T-helper 2 cell (primary cell): Measurements from ENCODE around the gene ZNF394.

Experiments used
- DNase-seq, 5 experiments: peaks; one replicate each; pipeline versions ENCODE4 v3.0.0 to v3.0.0-alpha.2; 2012 to 2022

Gene ZNF394

GRCh38 chr7:99493823-99494222 lies 6.3 kb downstream of the ZNF394 start:
- peak in 1 of 5 experiments; percentile 34 for DNase-seq

- DNase-seq, result no peak
Observed at GRCh38 chr7:99490878-99491277, 9.2 kb downstream of the ZNF394 start.

- no peak for DNase-seq
Observed at GRCh38 chr7:99489235-99489634, 10.8 kb downstream of the ZNF394 start.

GRCh38 chr7:99485094-99485493 lies 15.0 kb downstream of the ZNF394 start:
- DNase-seq, result no peak

- no peak for DNase-seq
Observed at GRCh38 chr7:99478464-99479440, 21.3 kb downstream of the ZNF394 start.

- DNase-seq, result no peak
Observed at GRCh38 chr7:99476107-99476506, 24.0 kb downstream of the ZNF394 start.

- DNase-seq, result peak in 2 of 5 experiments; percentile 10 to 65
Observed at GRCh38 chr7:99473315-99473596, 26.8 kb downstream of the ZNF394 start.

DNA sequence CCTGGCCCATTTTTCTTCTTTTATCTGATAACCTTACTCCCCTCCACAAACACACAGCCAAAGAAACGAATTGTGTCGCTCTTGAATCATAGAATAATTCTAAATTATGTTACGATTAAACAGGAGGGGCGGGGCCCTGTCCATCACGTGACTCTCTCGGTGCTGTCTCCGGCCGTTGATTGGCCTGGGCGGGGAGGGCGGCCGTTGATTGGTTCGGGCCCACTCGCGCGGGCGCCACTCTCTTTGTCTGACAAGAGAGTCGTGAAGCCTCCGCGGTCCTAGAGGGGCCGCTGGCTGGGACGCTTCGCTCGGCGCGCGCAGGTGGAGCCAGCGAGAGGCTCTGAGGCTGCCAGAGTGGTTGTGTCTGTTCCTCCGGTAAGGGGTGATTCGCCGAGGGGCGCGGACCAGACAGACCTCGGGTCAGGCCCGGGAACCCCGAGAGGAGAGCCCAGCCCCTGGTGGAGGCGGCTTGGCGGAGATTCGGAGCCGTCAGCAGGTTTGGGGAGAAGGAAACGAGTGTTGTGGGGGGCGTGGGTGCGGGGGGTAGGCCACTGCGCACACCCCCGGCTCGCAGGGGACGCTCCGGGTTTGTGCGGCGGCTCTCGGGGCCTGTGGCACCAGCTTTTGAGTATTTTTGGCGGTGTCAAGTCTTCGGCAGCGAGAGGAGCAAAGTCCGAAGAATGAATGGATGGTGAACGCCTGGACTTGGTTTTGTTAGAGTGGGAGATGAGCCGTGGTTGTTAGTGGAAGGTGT lies 27.3 kb downstream of the ZNF394 start, which contains the start of gene ZNF789:
Gene ZNF789, plus strand, starts transcription at position 330 of the 754 bp plus-strand sequence. CDS start 3,567 bp downstream, outside the sequence.
- DNase-seq, result peak; percentile 89 to 98 (median 98)

GRCh38 chr7:99469381-99470065 lies 30.6 kb downstream of the ZNF394 start:
- no peak for DNase-seq

DNA sequence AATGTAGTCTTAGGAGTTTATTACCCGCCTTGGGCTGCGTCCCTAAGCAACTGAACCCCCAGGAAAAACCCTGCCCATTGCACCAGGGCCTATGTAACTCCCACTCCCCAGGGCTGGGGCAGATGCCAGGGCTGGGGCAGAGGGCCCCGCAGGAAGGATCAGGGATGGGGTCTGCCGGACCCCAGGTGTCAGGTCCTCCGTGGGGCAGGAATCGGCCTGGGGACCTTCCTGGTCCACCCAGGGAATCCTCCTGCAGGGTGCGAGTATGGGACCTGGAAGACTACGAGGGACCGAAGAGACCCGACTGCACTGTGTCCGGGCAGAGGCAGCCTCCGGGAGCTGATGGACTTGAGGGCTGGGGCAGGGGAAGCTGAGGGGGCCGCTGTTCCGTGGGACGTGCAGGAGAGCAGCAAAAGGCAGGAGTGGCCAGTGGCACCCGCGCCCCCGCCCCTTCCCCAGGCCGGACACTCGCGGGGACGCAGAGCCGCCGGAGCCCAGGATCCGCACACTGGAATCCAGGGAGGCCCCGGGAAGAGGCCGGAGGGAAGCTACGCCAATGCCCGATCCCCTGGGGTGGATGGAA lies 31.7 kb downstream of the ZNF394 start:
- no peak for DNase-seq

- DNase-seq, result no peak
Observed at GRCh38 chr7:99465421-99465768, 34.7 kb downstream of the ZNF394 start.

GRCh38 chr7:99461221-99461620 lies 38.9 kb downstream of the ZNF394 start:
- no peak for DNase-seq

GRCh38 chr7:99460651-99461050 lies 39.4 kb downstream of the ZNF394 start:
- no peak for DNase-seq

- peak in 1 of 5 experiments; percentile 57 for DNase-seq
Observed at GRCh38 chr7:99459087-99459486, 41.0 kb downstream of the ZNF394 start.

DNA sequence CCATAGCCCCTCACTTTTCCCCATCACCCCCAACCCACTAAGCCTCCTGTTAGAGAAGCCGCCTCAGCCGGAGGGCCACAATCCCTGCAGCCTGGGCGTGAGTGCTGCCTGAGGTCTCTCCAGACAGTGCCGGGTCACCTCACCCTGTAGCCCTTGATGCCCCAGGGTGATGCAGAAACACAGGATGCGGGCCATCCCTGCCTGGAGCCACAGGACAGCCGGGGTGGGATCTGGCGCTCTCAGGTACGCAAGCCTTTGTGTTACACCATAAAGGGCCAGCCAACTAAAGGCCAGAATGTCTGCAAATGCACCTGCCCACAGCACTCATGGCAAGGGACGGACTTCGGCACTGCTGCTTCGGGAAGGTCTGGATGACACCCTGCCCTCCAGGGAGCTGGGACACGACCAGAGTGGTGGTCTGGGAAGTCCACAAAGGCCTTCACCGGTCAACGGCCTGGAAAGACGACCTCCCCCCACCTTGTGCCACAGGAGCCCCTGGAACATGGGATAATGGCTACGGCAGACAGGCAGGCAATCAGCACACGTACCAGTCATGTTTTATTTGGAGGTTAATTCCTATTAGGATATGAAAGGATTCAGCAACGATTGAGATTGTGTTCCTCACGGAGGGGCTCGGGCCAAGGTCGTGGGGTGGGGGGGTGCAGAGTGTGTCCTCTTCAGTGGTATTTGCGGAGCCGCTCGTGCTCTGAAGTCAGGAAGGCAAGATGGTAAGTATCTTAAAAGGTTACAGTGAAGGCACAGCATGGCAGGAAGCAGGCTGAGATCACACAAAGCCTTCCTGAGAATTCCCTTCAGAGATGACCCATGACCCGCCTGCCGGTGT lies 42.2 kb downstream of the ZNF394 start:
- DNase-seq, result no peak

DNA sequence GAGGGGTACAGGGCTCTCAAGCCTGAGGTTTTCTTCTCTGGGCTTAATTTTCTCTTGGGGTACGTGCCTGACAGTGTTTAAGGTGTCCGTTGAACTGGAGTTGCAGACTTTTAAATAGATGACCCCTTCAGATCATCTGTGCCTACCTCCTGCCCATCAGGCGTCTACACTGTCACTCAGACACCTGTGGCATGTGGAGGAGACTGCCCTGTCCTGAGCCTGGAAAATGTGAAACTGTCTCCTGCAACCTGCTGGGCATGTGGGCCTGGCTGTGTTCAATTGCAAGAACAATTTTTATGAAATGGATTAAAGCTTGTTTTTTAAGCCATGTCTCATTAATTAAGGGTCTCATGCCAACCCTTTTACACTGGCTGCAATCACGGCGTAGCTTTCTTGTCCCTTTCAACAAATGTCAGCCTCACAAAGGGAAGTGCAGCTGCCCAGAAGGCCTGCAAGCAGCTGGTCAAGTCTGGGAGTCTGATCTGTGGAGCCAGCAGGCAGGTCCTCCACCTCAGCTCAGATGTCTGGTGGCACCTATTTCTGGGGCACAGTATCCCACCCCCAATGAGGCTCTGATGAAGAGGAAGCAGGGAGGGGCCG lies 42.9 kb downstream of the ZNF394 start:
- no peak for DNase-seq

DNA sequence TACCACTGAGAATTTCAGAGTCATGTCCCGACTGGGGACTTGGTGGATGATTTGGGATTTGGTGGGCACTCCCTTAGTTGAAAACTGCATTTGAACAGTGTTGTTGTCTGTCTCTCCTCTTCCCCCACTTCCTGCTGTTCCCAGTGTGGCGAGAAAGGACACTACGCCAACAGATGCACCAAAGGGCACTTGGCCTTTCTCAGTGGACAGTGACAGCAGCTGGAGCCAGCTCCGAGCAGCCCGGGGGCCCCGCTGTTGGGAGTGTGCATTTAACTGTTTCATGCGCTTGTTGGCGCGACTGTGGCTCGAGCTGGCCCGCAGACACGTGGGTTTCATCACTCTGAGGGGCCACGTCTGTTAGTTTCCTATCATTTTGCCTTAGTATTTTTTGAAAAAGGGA lies 43.8 kb downstream of the ZNF394 start:
- DNase-seq, result no peak

- DNase-seq, result no peak
Observed at GRCh38 chr7:99455874-99456273, 44.2 kb downstream of the ZNF394 start.

- DNase-seq, result no peak
Observed at GRCh38 chr7:99453105-99453504, 47.0 kb downstream of the ZNF394 start.

DNA sequence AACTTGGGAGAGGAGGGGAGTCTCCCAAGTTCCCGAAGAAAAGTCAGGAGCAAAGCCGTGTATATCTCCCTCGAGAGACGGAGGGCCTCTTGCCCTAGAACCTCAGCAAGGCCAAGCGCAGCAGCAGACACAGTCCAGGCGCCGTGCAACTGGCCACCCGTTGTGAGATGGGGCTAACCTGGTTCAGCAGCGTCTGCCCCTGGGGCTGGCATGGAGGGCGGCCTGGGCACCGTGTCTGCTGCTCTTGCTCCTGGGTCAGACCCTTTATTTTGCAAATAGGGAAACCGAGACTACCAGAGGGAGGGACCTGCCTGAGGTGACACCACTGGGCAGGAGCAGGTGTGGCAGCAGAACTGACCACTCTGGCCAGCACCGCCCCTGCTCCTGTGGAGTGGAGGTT lies 47.5 kb downstream of the ZNF394 start:
- no peak for DNase-seq

DNA sequence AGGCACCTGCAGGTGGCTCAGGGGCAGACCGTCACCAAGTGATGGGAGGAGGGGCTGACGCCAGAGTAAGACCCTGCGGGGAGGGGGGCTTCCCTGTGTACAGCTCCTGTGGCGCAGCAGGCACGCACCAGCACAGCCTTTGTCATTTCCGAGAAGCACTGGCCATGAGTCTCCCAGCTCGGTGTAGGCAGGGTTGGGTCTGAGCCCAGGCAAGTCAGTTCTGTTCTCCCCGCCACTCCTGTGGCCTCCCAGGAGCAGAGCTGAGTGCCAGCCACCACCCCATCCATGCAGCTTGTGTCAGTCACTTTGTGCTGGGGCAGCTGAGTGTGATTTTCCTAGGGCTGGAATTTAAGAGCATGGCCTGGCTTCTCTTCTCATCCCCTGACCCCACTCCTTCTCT lies 48.1 kb downstream of the ZNF394 start:
- no peak for DNase-seq

- DNase-seq, result no peak
Observed at GRCh38 chr7:99449326-99449725, 50.8 kb downstream of the ZNF394 start.
